DMS114 treated with DMSO at 0.1 percent for 48 hours (cell line): ENCODE measurements around the gene CHD2.

ENCODE experiments used
- DNase-seq: peaks from one replicate; lab custom pipeline; 2025; ENCODE audit not compliant: unreplicated experiment; lab: John Stamatoyannopoulos, UW

Gene CHD2

GRCh38 chr15:92928225-92928750, 28.2 kb downstream of the CHD2 start:
- no peak for DNase-seq

GRCh38 chr15:92929002-92929401, 28.9 kb downstream of the CHD2 start:
- DNase-seq: no peak

- DNase-seq: no peak
Measured at GRCh38 chr15:92930054-92930621, 30.0 kb downstream of the CHD2 start.

GRCh38 chr15:92930776-92931175, 30.7 kb downstream of the CHD2 start:
- DNase-seq: no peak

GRCh38 chr15:92932946-92933649, 33.0 kb downstream of the CHD2 start:
- DNase-seq: no peak

GRCh38 chr15:92933831-92934230, 33.7 kb downstream of the CHD2 start:
- DNase-seq: no peak

GRCh38 chr15:92934716-92935115, 34.6 kb downstream of the CHD2 start:
- DNase-seq: no peak

- DNase-seq: no peak
Measured at GRCh38 chr15:92936138-92936537, 36.0 kb downstream of the CHD2 start.

- DNase-seq: no peak
Measured at GRCh38 chr15:92936693-92937092, 36.6 kb downstream of the CHD2 start.

GRCh38 chr15:92937901-92938300, 37.8 kb downstream of the CHD2 start:
- DNase-seq: no peak

GRCh38 chr15:92938387-92938786, 38.3 kb downstream of the CHD2 start:
- no peak for DNase-seq

GRCh38 chr15:92941668-92942067, 41.5 kb downstream of the CHD2 start:
- DNase-seq: no peak

- no peak for DNase-seq
Measured at GRCh38 chr15:92942706-92943105, 42.6 kb downstream of the CHD2 start.

- no peak for DNase-seq
Measured at GRCh38 chr15:92943581-92943980, 43.5 kb downstream of the CHD2 start.

GRCh38 chr15:92944946-92945521, 44.9 kb downstream of the CHD2 start:
- DNase-seq: no peak

GRCh38 chr15:92947071-92947730, 47.1 kb downstream of the CHD2 start:
- DNase-seq: no peak

GRCh38 chr15:92949604-92950249, 49.6 kb downstream of the CHD2 start:
- DNase-seq: no peak

GRCh38 chr15:92951800-92952457, 51.8 kb downstream of the CHD2 start:
- DNase-seq: no peak

GRCh38 chr15:92952458-92952850, 52.3 kb downstream of the CHD2 start:
- DNase-seq: no peak

GRCh38 chr15:92953566-92953965, 53.4 kb downstream of the CHD2 start:
- DNase-seq: no peak

- no peak for DNase-seq
Measured at GRCh38 chr15:92954002-92954401, 53.9 kb downstream of the CHD2 start.
